GM12891 (cell line): ENCODE measurements around the gene SELENOK.

Experiments used
- PAX5 ChIP-seq: IDR thresholded peaks from 2 replicates; pipeline ENCODE4 v1.6.1; 2011; ENCODE audit warnings: low read length, moderate library complexity, mild to moderate bottlenecking; ENCODE audit not compliant: insufficient read depth, severe bottlenecking
- POLR2A ChIP-seq: IDR thresholded peaks from 2 replicates; pipeline ENCODE4 v1.6.1; 2011; ENCODE audit warnings: low read depth, low read length, control low read depth
- POLR2AphosphoS5 ChIP-seq: IDR thresholded peaks from 2 replicates; pipeline ENCODE4 v1.6.1; 2011; ENCODE audit warnings: low read depth, low read length, control low read depth
- POU2F2 ChIP-seq: IDR thresholded peaks from 2 replicates; pipeline ENCODE4 v1.6.1; 2011; ENCODE audit warnings: low read depth, mild to moderate bottlenecking, control low read depth, low read length, moderate library complexity
- SPI1 ChIP-seq: IDR thresholded peaks from 2 replicates; pipeline ENCODE4 v1.6.1; 2011; ENCODE audit warnings: low read depth, low read length, control low read depth
- TAF1 ChIP-seq: IDR thresholded peaks from 2 replicates; pipeline ENCODE4 v1.6.1; 2011; ENCODE audit warnings: low read depth, low read length, control low read depth

GRCh38 chr3:53880396-53881345 lies 11.0 kb downstream of the SELENOK start:
- TF ChIP-seq POLR2A (no peak), TAF1 (no peak), POLR2AphosphoS5 (0 out of 2 replicates have a peak, but pooled peaks have one; percentile 24), POU2F2 (no peak), PAX5 (no peak), SPI1 (no peak)
